ENCODE data around the gene PPP1R12A.

PPP1R12A gene

DNA sequence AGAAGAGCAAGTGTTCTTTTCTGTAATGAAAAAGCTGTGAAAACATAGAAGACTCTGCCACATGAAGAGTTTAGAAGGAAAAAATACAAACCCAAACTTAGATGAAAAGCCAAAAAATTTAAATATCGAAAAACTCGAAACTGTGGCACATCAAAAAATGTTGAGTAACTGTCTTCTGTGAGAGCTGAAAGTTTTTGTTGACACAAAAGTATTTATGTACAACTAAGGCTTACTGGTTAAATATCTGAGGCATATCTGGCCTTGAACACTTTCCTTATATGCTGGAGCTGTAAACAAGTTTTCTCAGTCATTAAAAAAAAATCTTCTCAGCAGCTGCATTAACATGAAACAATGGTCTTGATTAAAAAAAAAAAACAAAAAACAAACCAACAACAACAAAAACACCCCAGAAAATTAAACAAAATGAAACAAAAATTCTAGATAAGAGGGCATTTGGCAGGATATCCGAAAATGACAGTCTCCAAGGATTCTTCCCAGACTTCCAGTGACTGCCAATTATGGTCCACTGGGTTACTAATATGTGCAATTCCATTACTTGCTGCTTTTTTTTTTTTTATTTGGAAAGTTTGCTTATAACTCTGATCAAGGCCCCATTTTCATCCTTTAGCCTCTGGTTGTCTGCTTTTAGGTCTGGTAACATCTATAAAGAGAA, 159.4 kb downstream of the PPP1R12A start:
- no peak for DNase-seq (ENCODE audit: low read depth in 1 of 2, low spot score in 1 of 2)
- H3K27ac ChIP-seq (replicated peaks): no peak overlapping the region
- TF ChIP-seq GABPA (IDR thresholded peaks at IDR 0.05; ENCODE audit: low read depth) (no peak), SPI1 (IDR thresholded peaks at IDR 0.05; ENCODE audit: borderline replicate concordance, low read depth) (no peak), POLR2AphosphoS5 (IDR thresholded peaks at IDR 0.05; ENCODE audit: low read depth) (no peak)
- TF ChIP-seq, protein P1, sequence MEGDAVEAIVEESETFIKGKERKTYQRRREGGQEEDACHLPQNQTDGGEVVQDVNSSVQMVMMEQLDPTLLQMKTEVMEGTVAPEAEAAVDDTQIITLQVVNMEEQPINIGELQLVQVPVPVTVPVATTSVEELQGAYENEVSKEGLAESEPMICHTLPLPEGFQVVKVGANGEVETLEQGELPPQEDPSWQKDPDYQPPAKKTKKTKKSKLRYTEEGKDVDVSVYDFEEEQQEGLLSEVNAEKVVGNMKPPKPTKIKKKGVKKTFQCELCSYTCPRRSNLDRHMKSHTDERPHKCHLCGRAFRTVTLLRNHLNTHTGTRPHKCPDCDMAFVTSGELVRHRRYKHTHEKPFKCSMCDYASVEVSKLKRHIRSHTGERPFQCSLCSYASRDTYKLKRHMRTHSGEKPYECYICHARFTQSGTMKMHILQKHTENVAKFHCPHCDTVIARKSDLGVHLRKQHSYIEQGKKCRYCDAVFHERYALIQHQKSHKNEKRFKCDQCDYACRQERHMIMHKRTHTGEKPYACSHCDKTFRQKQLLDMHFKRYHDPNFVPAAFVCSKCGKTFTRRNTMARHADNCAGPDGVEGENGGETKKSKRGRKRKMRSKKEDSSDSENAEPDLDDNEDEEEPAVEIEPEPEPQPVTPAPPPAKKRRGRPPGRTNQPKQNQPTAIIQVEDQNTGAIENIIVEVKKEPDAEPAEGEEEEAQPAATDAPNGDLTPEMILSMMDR (IDR thresholded peaks at IDR 0.05; ENCODE audit: insufficient read depth, low read length): no peak
- TF ChIP-seq, protein P2, sequence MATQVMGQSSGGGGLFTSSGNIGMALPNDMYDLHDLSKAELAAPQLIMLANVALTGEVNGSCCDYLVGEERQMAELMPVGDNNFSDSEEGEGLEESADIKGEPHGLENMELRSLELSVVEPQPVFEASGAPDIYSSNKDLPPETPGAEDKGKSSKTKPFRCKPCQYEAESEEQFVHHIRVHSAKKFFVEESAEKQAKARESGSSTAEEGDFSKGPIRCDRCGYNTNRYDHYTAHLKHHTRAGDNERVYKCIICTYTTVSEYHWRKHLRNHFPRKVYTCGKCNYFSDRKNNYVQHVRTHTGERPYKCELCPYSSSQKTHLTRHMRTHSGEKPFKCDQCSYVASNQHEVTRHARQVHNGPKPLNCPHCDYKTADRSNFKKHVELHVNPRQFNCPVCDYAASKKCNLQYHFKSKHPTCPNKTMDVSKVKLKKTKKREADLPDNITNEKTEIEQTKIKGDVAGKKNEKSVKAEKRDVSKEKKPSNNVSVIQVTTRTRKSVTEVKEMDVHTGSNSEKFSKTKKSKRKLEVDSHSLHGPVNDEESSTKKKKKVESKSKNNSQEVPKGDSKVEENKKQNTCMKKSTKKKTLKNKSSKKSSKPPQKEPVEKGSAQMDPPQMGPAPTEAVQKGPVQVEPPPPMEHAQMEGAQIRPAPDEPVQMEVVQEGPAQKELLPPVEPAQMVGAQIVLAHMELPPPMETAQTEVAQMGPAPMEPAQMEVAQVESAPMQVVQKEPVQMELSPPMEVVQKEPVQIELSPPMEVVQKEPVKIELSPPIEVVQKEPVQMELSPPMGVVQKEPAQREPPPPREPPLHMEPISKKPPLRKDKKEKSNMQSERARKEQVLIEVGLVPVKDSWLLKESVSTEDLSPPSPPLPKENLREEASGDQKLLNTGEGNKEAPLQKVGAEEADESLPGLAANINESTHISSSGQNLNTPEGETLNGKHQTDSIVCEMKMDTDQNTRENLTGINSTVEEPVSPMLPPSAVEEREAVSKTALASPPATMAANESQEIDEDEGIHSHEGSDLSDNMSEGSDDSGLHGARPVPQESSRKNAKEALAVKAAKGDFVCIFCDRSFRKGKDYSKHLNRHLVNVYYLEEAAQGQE (IDR thresholded peaks at IDR 0.05; ENCODE audit: insufficient replicate concordance, low read depth): no peak
- no peak overlapping the region for H3K4me3 ChIP-seq (replicated peaks; ENCODE audit: insufficient read depth, low read length)
- no peaks in the 10 kb centered on the region for H3K27me3 ChIP-seq (ENCODE audit: insufficient read depth, poor library complexity, severe bottlenecking)

DNA sequence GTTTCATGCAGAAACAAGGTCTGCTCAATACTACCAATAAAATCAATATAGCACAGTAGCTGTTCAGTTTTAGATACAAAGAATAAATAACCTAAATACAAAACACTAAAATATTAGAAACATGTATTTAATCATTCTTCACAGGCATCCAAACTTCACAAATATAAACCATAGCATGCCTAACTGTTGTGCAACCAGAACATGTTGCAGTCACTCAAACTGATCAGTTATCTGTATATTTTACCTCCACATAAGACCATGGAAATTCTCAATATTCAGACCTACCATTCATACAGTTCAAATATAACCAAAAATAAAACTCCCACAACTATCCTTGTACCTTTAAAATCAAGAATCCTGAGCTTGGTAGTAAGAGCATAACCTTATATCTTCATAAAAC, 161.0 kb downstream of the PPP1R12A start:
- no peak for DNase-seq (ENCODE audit: low read depth in 1 of 2, low spot score in 1 of 2)
- TF ChIP-seq, protein P1 (IDR thresholded peaks at IDR 0.05; ENCODE audit: insufficient read depth, low read length): no peak
- TF ChIP-seq SPI1 (IDR thresholded peaks at IDR 0.05; ENCODE audit: borderline replicate concordance, low read depth) (no peak), POLR2AphosphoS5 (IDR thresholded peaks at IDR 0.05; ENCODE audit: low read depth) (no peak), GABPA (IDR thresholded peaks at IDR 0.05; ENCODE audit: low read depth) (no peak)
- TF ChIP-seq, protein P2 (IDR thresholded peaks at IDR 0.05; ENCODE audit: insufficient replicate concordance, low read depth): no peak
- Histone ChIP-seq H3K4me3 (replicated peaks; ENCODE audit: insufficient read depth, low read length) (no peak overlapping the region), H3K27ac (replicated peaks) (no peak overlapping the region), H3K27me3 (ENCODE audit: insufficient read depth, poor library complexity, severe bottlenecking) (no peaks in the 10 kb centered on the region)

DNA sequence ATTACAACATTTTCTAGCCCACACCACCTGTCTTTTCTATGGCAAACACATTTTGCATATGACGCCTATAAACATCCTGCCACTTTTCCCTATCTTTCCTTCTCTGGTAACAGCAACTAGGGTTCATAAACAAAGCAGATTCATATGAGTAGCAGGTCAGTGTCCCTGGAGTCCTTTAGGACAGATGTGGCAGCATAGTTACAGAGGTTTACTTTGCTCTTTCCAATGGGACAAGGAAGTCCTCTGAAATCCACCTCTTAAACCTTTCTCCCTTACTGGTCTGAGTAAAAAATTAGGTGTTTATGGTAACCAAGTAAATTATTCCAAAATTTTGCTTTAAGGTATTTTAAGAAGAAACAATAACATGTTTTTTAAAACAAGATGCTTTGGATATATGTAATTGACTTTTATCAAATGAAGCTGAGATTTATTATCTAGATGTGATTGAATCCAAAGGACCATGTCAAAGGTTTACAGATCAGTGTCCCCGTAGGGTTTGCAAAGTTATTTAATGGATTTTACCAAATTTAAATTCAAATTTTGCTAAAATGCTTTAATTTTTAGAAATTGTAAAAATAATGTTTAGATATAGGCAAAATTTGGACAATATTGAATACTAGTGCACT, 164.9 kb downstream of the PPP1R12A start:
- Histone ChIP-seq H3K27me3 (ENCODE audit: insufficient read depth, poor library complexity, severe bottlenecking) (no peaks in the 10 kb centered on the region), H3K27ac (replicated peaks) (no peak overlapping the region), H3K4me3 (replicated peaks; ENCODE audit: insufficient read depth, low read length) (no peak overlapping the region)
- no peak for DNase-seq (ENCODE audit: low read depth in 1 of 2, low spot score in 1 of 2)
- TF ChIP-seq GABPA (IDR thresholded peaks at IDR 0.05; ENCODE audit: low read depth) (no peak), POLR2AphosphoS5 (IDR thresholded peaks at IDR 0.05; ENCODE audit: low read depth) (no peak), SPI1 (IDR thresholded peaks at IDR 0.05; ENCODE audit: borderline replicate concordance, low read depth) (no peak)
- TF ChIP-seq, protein P1 (IDR thresholded peaks at IDR 0.05; ENCODE audit: insufficient read depth, low read length): no peak
- TF ChIP-seq, protein P2 (IDR thresholded peaks at IDR 0.05; ENCODE audit: insufficient replicate concordance, low read depth): no peak

Measured in HL-60 (cell line).